Esophagus (tissue), 2 donors: ENCODE measurements around the gene TMEM128. TPM values are rescaled to one million over a fixed set of nuclear protein-coding genes. Genes with fewer than 3 reads are reported as not detected.

Experiments used
- H3K27ac ChIP-seq, 2 donors: one replicate each; pipeline ENCODE4 v1.5.1; 2013; ENCODE audit warnings: low read depth in 2 of 2, mild to moderate bottlenecking in 2 of 2, inconsistent platforms in 1 of 2, low read length in 1 of 2, moderate library complexity in 1 of 2
- H3K27me3 ChIP-seq, 2 donors: one replicate each; pipeline ENCODE4 v1.6.1; 2013; ENCODE audit warnings: low read length in 2 of 2, control low read depth in 1 of 2, mild to moderate bottlenecking in 1 of 2; ENCODE audit not compliant: insufficient read depth in 2 of 2, control insufficient read depth in 1 of 2
- H3K36me3 ChIP-seq, 2 donors: one replicate each; pipeline ENCODE4 v1.6.1; 2013; ENCODE audit warnings: low read length in 1 of 2; ENCODE audit not compliant: control insufficient read depth in 2 of 2, insufficient read depth in 2 of 2
- H3K4me1 ChIP-seq, 2 donors: one replicate each; pipeline ENCODE4 v1.6.1; 2013; ENCODE audit warnings: low read length in 1 of 2; ENCODE audit not compliant: control insufficient read depth in 2 of 2, insufficient read depth in 2 of 2
- H3K4me3 ChIP-seq, 2 donors: one replicate each; pipeline ENCODE4 v1.5.1; 2013; ENCODE audit warnings: low read length in 2 of 2, mild to moderate bottlenecking in 2 of 2, low read depth in 1 of 2, moderate library complexity in 1 of 2
- H3K9me3 ChIP-seq, 2 donors: one replicate each; pipeline ENCODE4 v1.6.1; 2013; ENCODE audit warnings: mild to moderate bottlenecking in 2 of 2, low read depth in 1 of 2, low read length in 1 of 2, moderate library complexity in 1 of 2; ENCODE audit not compliant: control insufficient read depth in 2 of 2, insufficient read depth in 1 of 2
- WGBS, 2 donors: extraction: QIAGEN DNeasy Blood & Tissue Kit; methylation state at CpG; one replicate each; pipeline ENCODE4 v1.1.7; 2013; 5-methylcytosine and 5-hydroxymethylcytosine counted together
- polyA plus RNA-seq, 2 donors: library from polyadenylated mRNA; stranded (reverse); fragments of 200-250 nt; gene quantifications; one replicate each; pipeline ENCODE4 v1.2.3, GENCODE V29; 2013
- donor health status: healthy with polysubstance abuse.
- donor health status: Bipolar disorder and iron deficiency.

The TMEM128 gene
- polyA plus RNA-seq, 2 donors: 12.5 to 15.7 TPM

DNA sequence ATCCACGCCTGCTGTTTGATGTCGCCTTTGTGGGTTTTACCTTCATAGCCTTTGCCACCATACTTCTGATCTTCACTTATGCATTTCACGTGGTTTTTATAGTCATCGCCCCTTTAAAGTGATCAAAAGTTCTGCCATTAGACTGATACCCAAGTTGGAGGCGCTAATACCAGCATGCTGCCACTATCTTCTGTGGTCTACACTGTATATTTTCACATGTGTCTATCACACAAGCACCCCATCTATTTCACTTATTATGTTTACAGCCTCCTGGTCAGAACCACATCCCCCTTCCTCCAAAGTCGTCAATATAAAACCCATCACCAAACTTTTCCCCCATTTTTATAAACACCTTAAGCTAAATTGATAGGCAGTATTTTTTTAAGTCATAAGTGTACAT lies 33.8 kb upstream of the TMEM128 start:
- peaks cover 0 to 5% of the 10 kb centered on the region in 2 donors for H3K4me1 ChIP-seq
- H3K36me3 ChIP-seq: peaks cover 13 to 24% of the 10 kb centered on the region in 2 donors
- 85 to 86% methylated on average over 6 of the region's 6 CpGs for WGBS, 2 donors

DNA sequence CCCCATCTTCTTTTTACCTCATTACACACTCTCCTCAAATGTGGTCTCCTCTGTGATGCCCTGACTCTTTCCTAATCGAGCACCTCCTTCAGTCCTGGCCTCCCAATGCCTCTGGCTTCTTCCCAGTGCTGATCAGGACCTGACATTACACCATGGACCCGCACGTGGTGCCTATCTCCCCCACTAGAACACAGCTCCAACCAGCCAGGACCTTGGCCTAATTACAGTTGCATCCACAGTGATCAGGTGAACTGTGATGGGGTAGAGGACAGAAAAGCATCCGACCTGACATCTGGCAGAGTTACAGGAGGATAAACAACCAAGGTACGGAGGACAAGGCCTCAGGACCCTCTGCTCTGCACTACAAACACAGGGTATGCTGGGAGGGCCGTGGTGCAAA lies 29.5 kb upstream of the TMEM128 start:
- Histone ChIP-seq H3K4me3 (no peak overlapping the region), H3K27ac (no peak overlapping the region), H3K27me3 (no peaks in the 10 kb centered on the region), H3K36me3 (peaks cover 22 to 30% of the 10 kb centered on the region in 2 donors), H3K9me3 (no peaks in the 10 kb centered on the region), H3K4me1 (no peaks in the 10 kb centered on the region)
- WGBS, 2 donors: 79% methylated on average over 6 of the region's 6 CpGs

More for the DNA sequence above, 33.8 kb upstream of the TMEM128 start:
- no peaks in the 10 kb centered on the region for H3K9me3 ChIP-seq
- H3K4me3 ChIP-seq: no peak overlapping the region
- no peak overlapping the region for H3K27ac ChIP-seq
- H3K27me3 ChIP-seq: no peaks in the 10 kb centered on the region

DNA sequence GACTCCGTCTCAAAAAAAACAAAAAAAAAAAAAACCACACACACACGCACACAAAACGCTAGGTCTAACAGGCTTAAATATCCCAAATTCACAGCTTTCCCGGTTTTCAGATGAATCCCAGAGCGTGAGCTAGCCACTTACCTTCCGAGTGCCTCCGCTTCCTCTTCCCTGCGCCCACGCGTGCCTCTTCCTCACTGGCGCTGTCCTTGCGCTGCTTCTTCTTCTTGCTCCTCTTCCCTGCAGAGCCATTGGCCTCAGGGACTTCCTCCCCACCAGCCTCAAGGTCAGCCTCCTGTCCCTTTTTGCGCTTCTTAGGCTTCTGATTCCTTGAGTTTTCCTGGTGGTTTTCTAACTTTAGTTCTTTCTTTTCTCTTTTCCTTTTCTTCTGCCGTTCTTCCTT lies 26.2 kb upstream of the TMEM128 start:
- Histone ChIP-seq H3K4me1 (no peaks in the 10 kb centered on the region), H3K4me3 (no peak overlapping the region), H3K9me3 (no peaks in the 10 kb centered on the region), H3K27me3 (no peaks in the 10 kb centered on the region), H3K27ac (no peak overlapping the region), H3K36me3 (peaks cover 22 to 36% of the 10 kb centered on the region in 2 donors)
- WGBS, 2 donors: 94 to 95% methylated on average over 14 of the region's 14 CpGs

DNA sequence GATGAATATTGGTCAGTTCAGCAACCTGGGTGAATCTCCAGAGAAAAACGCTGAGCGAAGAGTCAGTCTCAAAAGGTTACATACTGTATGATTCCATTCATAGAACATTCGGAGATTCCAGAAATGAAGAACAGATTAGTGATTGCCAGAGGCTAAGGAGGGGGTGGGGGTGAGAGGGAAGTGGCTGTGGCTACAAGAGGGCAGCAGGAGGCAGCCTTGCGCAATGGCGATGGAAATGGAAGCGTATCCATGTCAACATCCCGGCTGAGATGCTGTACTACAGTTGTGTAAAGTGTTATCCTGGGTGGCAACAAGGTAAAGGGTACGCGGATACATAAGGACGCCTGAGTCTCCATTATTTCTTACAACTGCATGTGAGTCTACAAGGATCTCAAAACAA lies 23.9 kb upstream of the TMEM128 start:
- WGBS, 2 donors: 85 to 91% methylated on average over 10 of the region's 10 CpGs
- Histone ChIP-seq H3K4me1 (no peaks in the 10 kb centered on the region), H3K36me3 (peaks cover 14 to 22% of the 10 kb centered on the region in 2 donors), H3K9me3 (no peaks in the 10 kb centered on the region), H3K27me3 (no peaks in the 10 kb centered on the region), H3K4me3 (no peak overlapping the region), H3K27ac (no peak overlapping the region)

DNA sequence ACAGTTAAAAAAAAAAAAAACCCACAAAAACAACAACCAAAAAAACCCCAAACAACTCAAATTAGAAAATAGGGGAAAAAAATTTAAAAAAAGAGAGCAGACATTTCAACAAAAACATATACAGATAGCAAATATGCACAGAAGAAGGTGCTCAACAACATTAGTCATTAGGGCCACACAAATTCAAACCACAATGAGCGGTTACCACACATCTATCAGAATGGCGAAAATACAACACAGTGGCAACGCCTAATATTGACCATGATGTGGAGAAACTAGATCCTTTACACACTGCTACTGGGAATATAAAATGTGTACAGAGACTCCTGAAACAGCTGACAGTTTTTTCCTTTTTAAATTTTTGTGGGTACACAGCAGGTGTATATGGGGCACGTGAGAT lies 22.5 kb upstream of the TMEM128 start:
- no peaks in the 10 kb centered on the region for H3K9me3 ChIP-seq
- no peak overlapping the region for H3K4me3 ChIP-seq
- peaks cover 12 to 18% of the 10 kb centered on the region in 2 donors for H3K36me3 ChIP-seq
- no peaks in the 10 kb centered on the region for H3K4me1 ChIP-seq
- no peak overlapping the region for H3K27ac ChIP-seq
- no peaks in the 10 kb centered on the region for H3K27me3 ChIP-seq
- 79 to 81% methylated on average over 4 of the region's 4 CpGs for WGBS, 2 donors

DNA sequence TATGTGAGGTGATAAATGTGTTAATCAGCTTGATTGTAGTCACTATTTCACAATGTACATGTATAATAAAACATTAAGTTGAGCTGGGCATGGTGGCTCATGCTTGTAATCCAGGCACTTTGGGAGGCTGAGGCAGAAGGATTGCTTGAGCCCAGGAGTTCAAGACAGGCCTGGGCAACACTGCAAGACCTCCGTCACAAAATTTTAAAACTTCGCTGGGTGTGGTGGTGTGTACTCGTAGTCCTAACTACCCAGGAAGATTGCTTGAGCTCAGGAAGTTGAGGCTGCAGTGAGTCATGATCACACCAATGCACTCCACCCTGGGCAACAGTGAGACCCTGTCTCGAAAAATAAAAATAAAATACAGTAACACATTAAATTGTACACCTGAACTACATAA lies 21.8 kb upstream of the TMEM128 start:
- Histone ChIP-seq H3K9me3 (no peaks in the 10 kb centered on the region), H3K27ac (no peak overlapping the region), H3K4me1 (no peaks in the 10 kb centered on the region), H3K4me3 (no peak overlapping the region), H3K36me3 (peaks cover 12 to 18% of the 10 kb centered on the region in 2 donors), H3K27me3 (no peaks in the 10 kb centered on the region)
- 78 to 85% methylated on average over 4 of the region's 4 CpGs for WGBS, 2 donors

DNA sequence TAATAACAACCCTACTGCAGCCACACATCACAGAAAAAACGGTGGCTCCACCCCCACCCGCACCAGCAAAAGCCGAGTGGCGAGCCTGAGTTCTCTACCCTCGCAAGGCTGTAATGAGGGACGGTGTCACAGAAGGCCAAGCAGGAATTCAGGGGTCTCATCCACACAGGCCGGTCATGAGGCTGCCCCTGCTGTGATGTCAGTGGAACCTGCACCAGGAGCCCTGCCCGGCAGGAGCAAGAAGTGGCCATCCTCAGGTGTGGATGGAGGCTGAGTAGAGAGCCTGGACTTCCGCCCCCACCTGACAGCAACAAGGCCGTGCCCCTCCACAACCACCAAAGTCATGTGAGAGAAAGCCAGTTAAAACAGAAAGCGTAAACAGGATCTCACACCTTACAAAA lies 21.3 kb upstream of the TMEM128 start:
- H3K27ac ChIP-seq: no peak overlapping the region
- H3K4me1 ChIP-seq: no peaks in the 10 kb centered on the region
- H3K36me3 ChIP-seq: peaks cover 12 to 18% of the 10 kb centered on the region in 2 donors
- H3K9me3 ChIP-seq: no peaks in the 10 kb centered on the region
- no peaks in the 10 kb centered on the region for H3K27me3 ChIP-seq
- WGBS, 2 donors: 86 to 92% methylated on average over 11 of the region's 11 CpGs
- no peak overlapping the region for H3K4me3 ChIP-seq

DNA sequence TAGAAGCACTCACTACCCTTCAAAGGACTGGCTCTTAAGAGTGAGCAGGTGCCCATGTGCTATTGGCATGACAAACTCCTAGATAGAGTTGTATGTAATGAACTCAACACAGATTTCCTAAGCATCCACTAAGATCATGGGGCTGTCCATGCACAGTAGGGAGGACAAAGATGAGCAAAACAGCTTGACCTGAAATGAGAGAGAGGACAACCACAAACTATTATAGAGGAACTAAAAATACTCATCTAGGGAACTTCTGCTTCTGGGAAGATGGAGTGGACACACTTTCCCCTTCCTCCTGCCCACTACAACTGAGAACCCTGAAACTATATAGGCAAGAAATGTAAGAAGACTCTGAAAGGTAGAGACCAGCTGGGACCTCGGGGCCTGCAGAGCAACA lies 20.8 kb upstream of the TMEM128 start:
- Histone ChIP-seq H3K9me3 (no peaks in the 10 kb centered on the region), H3K4me1 (no peaks in the 10 kb centered on the region), H3K4me3 (no peak overlapping the region), H3K27ac (no peak overlapping the region), H3K36me3 (peaks cover 12 to 14% of the 10 kb centered on the region in 2 donors), H3K27me3 (no peaks in the 10 kb centered on the region)
- WGBS, 2 donors: 86 to 90% methylated on average over 1 of the region's 1 CpG

DNA sequence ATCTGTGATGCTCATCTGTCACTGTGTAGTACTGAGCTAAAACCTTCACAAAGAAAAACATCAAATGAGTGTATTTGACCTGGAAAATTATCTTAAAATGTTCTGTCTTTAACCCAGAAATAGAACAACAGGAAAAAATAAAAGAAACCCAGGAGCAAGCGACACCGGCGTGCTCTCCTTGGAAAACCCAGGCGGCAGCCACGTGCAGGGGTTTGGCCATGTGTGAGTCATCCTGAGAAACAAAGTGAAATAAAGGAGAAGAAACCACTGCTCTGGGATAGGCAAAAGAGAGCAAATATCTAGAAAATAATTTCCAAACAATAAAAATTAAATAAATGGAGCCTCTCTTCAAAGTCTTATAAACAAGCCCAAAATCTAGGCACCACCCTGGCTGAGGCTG lies 20.0 kb upstream of the TMEM128 start:
- H3K9me3 ChIP-seq: no peaks in the 10 kb centered on the region
- WGBS, 2 donors: 73 to 83% methylated on average over 5 of the region's 5 CpGs
- H3K27ac ChIP-seq: no peak overlapping the region
- no peak overlapping the region for H3K4me3 ChIP-seq
- no peaks in the 10 kb centered on the region for H3K27me3 ChIP-seq
- no peaks in the 10 kb centered on the region for H3K4me1 ChIP-seq
- H3K36me3 ChIP-seq: peaks cover 5 to 8% of the 10 kb centered on the region in 2 donors

DNA sequence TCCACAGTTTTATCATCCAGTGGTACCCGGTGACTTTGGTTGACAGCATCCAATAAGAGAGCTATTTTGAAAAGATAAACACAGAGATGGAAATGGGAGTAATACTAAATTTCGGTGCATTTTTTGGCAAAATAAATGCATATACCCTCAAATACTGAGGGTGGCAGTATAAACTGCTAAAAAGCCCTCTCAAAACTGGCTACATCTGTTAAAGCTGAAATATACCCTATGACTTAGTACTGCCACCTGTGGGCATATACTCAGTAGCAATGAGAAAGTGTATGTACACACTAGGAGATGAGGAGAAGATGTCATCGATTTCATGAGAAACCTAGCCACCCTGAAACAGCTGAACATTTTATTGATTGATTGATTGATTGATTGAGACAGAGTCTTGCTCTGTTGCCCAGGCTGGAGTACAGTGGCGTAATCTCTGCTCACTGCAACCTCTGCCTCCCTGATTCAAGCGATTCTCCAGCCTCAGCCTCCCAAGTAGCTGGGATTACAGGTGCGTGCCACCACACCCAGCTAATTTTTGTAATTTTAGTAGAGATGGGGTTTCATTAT lies 12.2 kb upstream of the TMEM128 start:
- H3K9me3 ChIP-seq: no peaks in the 10 kb centered on the region
- H3K36me3 ChIP-seq: no peaks in the 10 kb centered on the region
- WGBS, 2 donors: 69 to 71% methylated on average over 6 of the region's 6 CpGs
- H3K4me1 ChIP-seq: no peaks in the 10 kb centered on the region
- H3K27ac ChIP-seq: no peak overlapping the region
- H3K4me3 ChIP-seq: no peak overlapping the region
- H3K27me3 ChIP-seq: no peaks in the 10 kb centered on the region
